ENCODE measurements around the gene BMP3. TPM values are rescaled to one million over a fixed set of nuclear protein-coding genes. Genes with fewer than 3 reads are reported as not detected.

BMP3 gene
- total and polyA plus RNA-seq, 8 donors: 0.02 to 0.09 (median 0.04) TPM; not detected in 3

DNA sequence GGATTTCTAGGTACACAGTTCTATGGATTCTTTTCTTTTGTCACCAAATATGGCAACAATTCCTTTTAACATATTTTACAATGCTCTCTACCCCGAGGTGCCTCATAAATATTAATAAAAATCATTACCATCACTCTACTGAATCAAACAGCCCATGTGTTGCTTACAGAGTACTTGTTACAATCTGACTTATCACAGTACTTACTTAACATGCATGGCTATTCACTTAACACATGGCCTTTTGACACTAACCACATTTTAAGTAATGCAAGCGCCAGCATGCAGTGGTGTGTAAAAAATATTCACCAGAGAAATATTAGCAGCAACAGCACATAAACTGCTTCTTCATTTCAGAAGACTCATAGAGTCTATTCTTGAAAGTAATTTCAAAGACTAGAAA, 64.9 kb downstream of the BMP3 start:
- TF ChIP-seq CTCF (IDR thresholded peaks at IDR 0.05): no peak
- Histone ChIP-seq H3K27ac (no peak overlapping the region), H3K9me3 (no peaks in the 10 kb centered on the region), H3K4me1 (no peaks in the 10 kb centered on the region), H3K27me3 (no peaks in the 10 kb centered on the region), H3K4me3 (no peak overlapping the region), H3K36me3 (no peaks in the 10 kb centered on the region)
- intact Hi-C loops (cut with DNase I): no loop called here
- DNase-seq: no peak
- WGBS, 2 donors: 58 to 72% methylated on average over 2 of the region's 2 CpGs
- ATAC-seq: no peak
- no peak for FAIRE-seq

DNA sequence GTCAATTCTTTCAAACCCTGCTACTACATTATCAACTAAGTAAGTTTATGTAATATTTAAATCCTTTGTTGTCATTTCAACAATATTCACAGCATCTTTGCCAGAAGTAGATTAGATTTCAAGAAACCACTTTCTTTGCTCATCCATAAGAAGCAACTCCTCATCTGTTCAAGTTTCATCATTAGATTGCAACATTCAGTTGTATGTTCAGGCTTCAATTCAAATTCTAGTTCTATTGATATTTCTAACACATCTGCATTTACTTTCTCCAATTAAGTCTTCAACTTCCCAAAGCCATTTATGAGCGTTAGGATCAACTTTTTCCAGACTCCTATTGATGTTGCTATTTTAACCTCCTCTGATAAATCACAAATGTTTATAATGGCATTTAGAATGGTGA, 66.1 kb downstream of the BMP3 start:
- no peaks in the 10 kb centered on the region for H3K4me1 ChIP-seq
- no peak for TF ChIP-seq CTCF (IDR thresholded peaks at IDR 0.05)
- H3K27me3 ChIP-seq: no peaks in the 10 kb centered on the region
- H3K36me3 ChIP-seq: no peaks in the 10 kb centered on the region
- DNase-seq (no peak), ATAC-seq (no peak), FAIRE-seq (no peak)
- no peaks in the 10 kb centered on the region for H3K9me3 ChIP-seq
- intact Hi-C loops (cut with DNase I): no loop called here
- no peak overlapping the region for H3K27ac ChIP-seq
- 71 to 83% methylated on average over 1 of the region's 1 CpG for WGBS, 2 donors
- no peak overlapping the region for H3K4me3 ChIP-seq

GRCh38 chr4:81102107-81102506, 71.6 kb downstream of the BMP3 start:
- Histone ChIP-seq H3K4me3 (no peak overlapping the region), H3K9me3 (no peaks in the 10 kb centered on the region), H3K27me3 (no peaks in the 10 kb centered on the region), H3K4me1 (no peaks in the 10 kb centered on the region), H3K36me3 (no peaks in the 10 kb centered on the region), H3K27ac (no peak overlapping the region)
- DNase-seq (no peak), ATAC-seq (no peak), FAIRE-seq (no peak)
- no peak for TF ChIP-seq CTCF (IDR thresholded peaks at IDR 0.05)
- intact Hi-C loops (cut with DNase I): no loop called here

DNA sequence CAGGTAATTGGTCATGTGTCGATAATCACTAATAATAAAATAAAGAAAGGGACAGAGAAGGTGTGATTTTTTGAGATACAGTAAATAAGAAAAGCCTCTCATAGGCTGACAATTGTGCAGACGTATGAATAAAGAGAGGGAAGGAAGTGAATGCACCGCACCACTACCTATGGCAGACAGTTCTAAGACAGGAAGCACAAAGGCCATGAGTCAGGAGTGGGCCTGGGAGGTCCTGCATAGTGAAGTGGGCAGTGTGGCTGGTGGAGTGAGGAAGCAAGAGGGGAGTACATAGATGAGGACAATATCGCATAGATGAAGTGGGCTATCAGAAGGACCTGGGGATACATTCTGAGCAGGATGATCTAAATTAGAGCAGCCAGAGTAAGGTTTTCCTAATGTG, 75.6 kb downstream of the BMP3 start:
- no peak for DNase-seq
- no peaks in the 10 kb centered on the region for H3K4me1 ChIP-seq
- no peak for TF ChIP-seq CTCF (IDR thresholded peaks at IDR 0.05)
- ATAC-seq: no peak
- no peaks in the 10 kb centered on the region for H3K36me3 ChIP-seq
- FAIRE-seq: no peak
- no peaks in the 10 kb centered on the region for H3K27me3 ChIP-seq
- H3K27ac ChIP-seq: no peak overlapping the region
- 76 to 88% methylated on average over 4 of the region's 4 CpGs for WGBS, 2 donors
- no peaks in the 10 kb centered on the region for H3K9me3 ChIP-seq
- intact Hi-C loops (cut with DNase I): no loop called here
- H3K4me3 ChIP-seq: no peak overlapping the region

Other genes with a start within 250 kb of the BMP3 start
- gene PRKG2, start 184.5 kb downstream of the BMP3 start, total RNA-seq: 1 to 10 TPM in 2 of 6 donors, under 1 TPM in 4; 0.59 to 1.1 (median 0.90) TPM
- 1 to 10 TPM in 1 of 2 donors, under 1 TPM in 1; 0.68 to 4.9 TPM for gene PRKG2, start 184.5 kb downstream of the BMP3 start, polyA plus RNA-seq